H1 (cell line): ENCODE data around the gene LAMB1.

Source experiments
- CTCF ChIP-seq, 3 experiments: IDR thresholded peaks; 1 replicate in 2 of 3; 2 replicates in 1 of 3; pipeline versions ENCODE4 v1.5.1 to v1.6.1; 2011; ENCODE audit warnings: low read length in 3 of 3, mild to moderate bottlenecking in 3 of 3, inconsistent platforms in 2 of 3, low read depth in 1 of 3, moderate library complexity in 1 of 3; ENCODE audit not compliant: insufficient read depth in 1 of 3; ENCODE audit errors: control extremely low read depth in 1 of 3
- MAFK ChIP-seq: IDR thresholded peaks from 2 replicates; pipeline ENCODE4 v1.6.1; 2012; ENCODE audit warnings: low read depth, mild to moderate bottlenecking, improper control_type of control experiment, low read length
- MAX ChIP-seq: IDR thresholded peaks from 2 replicates; pipeline ENCODE4 v1.6.1; 2012; ENCODE audit warnings: inconsistent platforms
- POLR2A ChIP-seq, 2 experiments: IDR thresholded peaks; 1 replicate in 1 of 2; 2 replicates in 1 of 2; pipeline ENCODE4 v1.6.1; 2011; ENCODE audit warnings: low read depth in 2 of 2, low read length in 2 of 2, mild to moderate bottlenecking in 2 of 2; ENCODE audit errors: control extremely low read depth in 1 of 2
- SIN3A ChIP-seq, 2 experiments: IDR thresholded peaks in 1 of 2; conservative IDR thresholded peaks in 1 of 2; 2 replicates each; pipeline ENCODE4 v1.6.1; 2011 to 2012; ENCODE audit warnings: low read length in 2 of 2, improper control_type of control experiment in 1 of 2, low read depth in 1 of 2, mild to moderate bottlenecking in 1 of 2
- SUZ12 ChIP-seq: fragments of 200-600 bp; sonication (generic); IDR thresholded peaks from 2 replicates; pipeline ENCODE4 v1.6.1; 2012; ENCODE audit warnings: mild to moderate bottlenecking, inconsistent platforms, low read length, moderate library complexity, mixed read lengths
- TCF12 ChIP-seq: IDR thresholded peaks from 2 replicates; pipeline ENCODE4 v1.6.1; 2011; ENCODE audit warnings: low read depth, mild to moderate bottlenecking, low read length

- TF ChIP-seq MAX = no peak
- TF ChIP-seq SUZ12 = no peak
- no peak for TF ChIP-seq POLR2A (IDR thresholded peaks at IDR 0.05; ENCODE audit: control extremely low read depth in 1 of 2, low read depth in 2 of 2, low read length in 2 of 2)
- no peak for TF ChIP-seq CTCF (IDR thresholded peaks at IDR 0.05; ENCODE audit: control extremely low read depth in 1 of 3, insufficient read depth in 1 of 3, low read depth in 1 of 3, low read length in 3 of 3)
- TF ChIP-seq TCF12 = no peak
- no peak for TF ChIP-seq MAFK
- no peak for TF ChIP-seq SIN3A (conservative IDR thresholded peaks at IDR 0.05 in 1 of 2, IDR thresholded peaks at IDR 0.05 in 1 of 2; ENCODE audit: low read depth in 1 of 2, low read length in 2 of 2)
Observed at GRCh38 chr7:107998150-107998549, 4.8 kb downstream of the LAMB1 start.
